ENCODE data around the gene AKIRIN2.

DNA sequence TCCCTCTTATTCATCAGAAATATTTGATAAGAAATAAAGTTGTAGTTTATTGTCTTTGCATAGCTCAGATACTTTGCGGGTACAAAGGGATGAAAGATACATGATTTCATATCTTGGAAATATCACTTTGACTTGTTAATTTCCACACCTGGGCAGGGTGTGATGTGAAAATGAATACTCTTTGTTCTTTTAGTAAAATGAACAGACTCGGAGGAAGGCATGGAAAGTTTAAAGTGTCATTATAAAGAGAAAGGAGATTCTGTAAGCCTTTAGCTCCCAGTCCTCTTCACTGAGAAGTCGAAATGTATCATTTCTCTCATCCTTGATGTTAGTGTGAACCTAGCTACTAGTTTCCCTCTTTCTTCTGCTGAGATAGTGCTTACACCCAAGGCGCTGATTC is 36.7 kb upstream of the AKIRIN2 start:
- TF ChIP-seq POLR2A (IDR thresholded peaks at IDR 0.05): no peak
- TF ChIP-seq, protein P1, sequence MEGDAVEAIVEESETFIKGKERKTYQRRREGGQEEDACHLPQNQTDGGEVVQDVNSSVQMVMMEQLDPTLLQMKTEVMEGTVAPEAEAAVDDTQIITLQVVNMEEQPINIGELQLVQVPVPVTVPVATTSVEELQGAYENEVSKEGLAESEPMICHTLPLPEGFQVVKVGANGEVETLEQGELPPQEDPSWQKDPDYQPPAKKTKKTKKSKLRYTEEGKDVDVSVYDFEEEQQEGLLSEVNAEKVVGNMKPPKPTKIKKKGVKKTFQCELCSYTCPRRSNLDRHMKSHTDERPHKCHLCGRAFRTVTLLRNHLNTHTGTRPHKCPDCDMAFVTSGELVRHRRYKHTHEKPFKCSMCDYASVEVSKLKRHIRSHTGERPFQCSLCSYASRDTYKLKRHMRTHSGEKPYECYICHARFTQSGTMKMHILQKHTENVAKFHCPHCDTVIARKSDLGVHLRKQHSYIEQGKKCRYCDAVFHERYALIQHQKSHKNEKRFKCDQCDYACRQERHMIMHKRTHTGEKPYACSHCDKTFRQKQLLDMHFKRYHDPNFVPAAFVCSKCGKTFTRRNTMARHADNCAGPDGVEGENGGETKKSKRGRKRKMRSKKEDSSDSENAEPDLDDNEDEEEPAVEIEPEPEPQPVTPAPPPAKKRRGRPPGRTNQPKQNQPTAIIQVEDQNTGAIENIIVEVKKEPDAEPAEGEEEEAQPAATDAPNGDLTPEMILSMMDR (IDR thresholded peaks at IDR 0.05): no peak
- TF ChIP-seq EP300 (IDR thresholded peaks at IDR 0.05): no peak
